OCI-LY7 (cell line): ENCODE data around the gene MED15.

ENCODE experiments used
- CTCF ChIP-seq: fragments of 200-600 bp; sonication (generic); conservative IDR thresholded peaks from 2 replicates; pipeline ENCODE4 v1.5.1; 2014; ENCODE audit warnings: mild to moderate bottlenecking, antibody characterized with exemption, low read length, moderate library complexity, mixed read lengths
- EZH2phosphoT487 ChIP-seq: fragments of 200-600 bp; sonication (generic); IDR thresholded peaks from 2 replicates; pipeline ENCODE4 v1.6.1; 2018; ENCODE audit warnings: low read depth, borderline replicate concordance, mild to moderate bottlenecking, mixed run types, antibody characterized with exemption, low read length, moderate library complexity, mixed read lengths

- TF ChIP-seq EZH2phosphoT487 (no peak), CTCF (no peak)
Measured at GRCh38 chr22:20577045-20577444, 69.6 kb downstream of the MED15 start.
